CD8-positive, alpha-beta memory T cell (primary cell): Measurements from ENCODE around the gene EYA2. TPM values are rescaled to one million over a fixed set of nuclear protein-coding genes. Genes with fewer than 3 reads are reported as not detected.
"Not testable (repeated sequence)": the region's sequence is repeated elsewhere in the genome, so short reads cannot be mapped to it uniquely, and the experiment has no call there.

Experiments
- CTCF ChIA-PET: fragments of 350-600 bp; sonication (Branson Sonifier 250); formaldehyde crosslinking; loops from one replicate; lab custom pipeline; 2021; ENCODE audit warnings: antibody characterized with exemption; lab: Charles Lee
- POLR2A ChIA-PET: fragments of 350-600 bp; sonication (Branson Sonifier 250); formaldehyde crosslinking; loops from one replicate; lab custom pipeline; 2021; ENCODE audit warnings: antibody characterized with exemption; lab: Charles Lee
- DNase-seq, 5 donors: peaks; one replicate each; pipeline versions ENCODE4 v3.0.0 to v3.0.0-alpha.2; 2020 to 2022; ENCODE audit warnings: mixed read lengths in 1 of 5
- H3K27ac ChIP-seq: one replicate; pipeline ENCODE4 v1.7.0; 2013; ENCODE audit warnings: low read depth, mild to moderate bottlenecking, low read length, moderate library complexity
- H3K27me3 ChIP-seq: 2 replicates; pipeline ENCODE4 v1.7.0; 2013; ENCODE audit warnings: low read length, mild to moderate bottlenecking; ENCODE audit not compliant: insufficient read depth, poor library complexity, severe bottlenecking
- H3K36me3 ChIP-seq: 2 replicates; pipeline ENCODE4 v1.7.0; 2013; ENCODE audit warnings: mild to moderate bottlenecking, low read length, moderate library complexity; ENCODE audit not compliant: insufficient read depth
- H3K4me1 ChIP-seq: 2 replicates; pipeline ENCODE4 v1.7.0; 2013; ENCODE audit warnings: mild to moderate bottlenecking, low read length, moderate library complexity; ENCODE audit not compliant: insufficient read depth
- H3K4me3 ChIP-seq: 2 replicates; pipeline ENCODE4 v1.7.0; 2013; ENCODE audit warnings: mild to moderate bottlenecking, low read length
- H3K9me3 ChIP-seq: 2 replicates; pipeline ENCODE4 v1.7.0; 2013; ENCODE audit warnings: mild to moderate bottlenecking, low read length
- H3K27ac Mint-ChIP-seq, 8 donors: one replicate each; pipeline ENCODE4 v1.8.0; 2020 to 2021; ENCODE audit warnings: mixed read lengths in 8 of 8, mild to moderate bottlenecking in 6 of 8, inconsistent platforms in 3 of 8, moderate library complexity in 3 of 8
- H3K27me3 Mint-ChIP-seq, 2 donors: one replicate each; pipeline ENCODE4 v1.8.0; 2020 to 2021; ENCODE audit warnings: mixed read lengths in 2 of 2, mild to moderate bottlenecking in 1 of 2, moderate library complexity in 1 of 2
- H3K36me3 Mint-ChIP-seq, 3 donors: one replicate each; pipeline ENCODE4 v1.8.0; 2020 to 2021; ENCODE audit warnings: mixed read lengths in 3 of 3, inconsistent platforms in 1 of 3, mild to moderate bottlenecking in 1 of 3
- H3K4me1 Mint-ChIP-seq, 3 donors: one replicate each; pipeline ENCODE4 v1.8.0; 2020 to 2021; ENCODE audit warnings: mixed read lengths in 3 of 3, inconsistent platforms in 1 of 3, mild to moderate bottlenecking in 1 of 3
- H3K4me3 Mint-ChIP-seq, 7 donors: one replicate each; pipeline ENCODE4 v1.8.0; 2020 to 2021; ENCODE audit warnings: mixed read lengths in 7 of 7, mild to moderate bottlenecking in 6 of 7, moderate library complexity in 4 of 7, inconsistent platforms in 2 of 7
- H3K9me3 Mint-ChIP-seq, 5 donors: one replicate each; pipeline ENCODE4 v1.8.0; 2020 to 2022; ENCODE audit warnings: mixed read lengths in 5 of 5, mild to moderate bottlenecking in 3 of 5, moderate library complexity in 2 of 5, inconsistent platforms in 1 of 5
- polyA plus RNA-seq: library from polyadenylated mRNA; unstranded; fragments of 300-500 nt; fragmentation: Illumina TruSeq; gene quantifications from one replicate; pipeline ENCODE4 v1.2.3, GENCODE V29; 2021
- total RNA-seq, 2 experiments: library from RNA; stranded (reverse); gene quantifications; one replicate each; pipeline ENCODE4 v1.2.3, GENCODE V29; 2021

EYA2 gene
- total and polyA plus RNA-seq, 3 experiments from 2014 or later, result not detected

GRCh38 chr20:46959081-46959692 lies 64.5 kb downstream of the EYA2 start:
- H3K27me3 ChIP-seq, result no peaks in the 10 kb centered on the region
- no peaks in the 10 kb centered on the region for H3K36me3 ChIP-seq
- H3K36me3 Mint-ChIP-seq, result no peaks in the 10 kb centered on the region
- H3K4me3 ChIP-seq, result no peak overlapping the region
- H3K9me3 Mint-ChIP-seq, result peaks cover 0 to 8% (median 3%) of the 10 kb centered on the region in 5 donors
- ChIA-PET CTCF (no interaction called here), POLR2A (no interaction called here)
- H3K27ac Mint-ChIP-seq, result no peak overlapping the region
- H3K27ac ChIP-seq, result no peak overlapping the region
- no peak for DNase-seq
- H3K9me3 ChIP-seq, result no peaks in the 10 kb centered on the region
- H3K4me3 Mint-ChIP-seq, result no peak overlapping the region
- peaks cover 10 to 23% of the 10 kb centered on the region in 2 donors for H3K27me3 Mint-ChIP-seq
- H3K4me1 ChIP-seq, result no peaks in the 10 kb centered on the region
- H3K4me1 Mint-ChIP-seq, result no peaks in the 10 kb centered on the region

- H3K4me1 ChIP-seq, result no peaks in the 10 kb centered on the region
- Mint-ChIP-seq H3K36me3 (no peaks in the 10 kb centered on the region), H3K4me3 (no peak overlapping the region), H3K27ac (no peak overlapping the region), H3K27me3 (peaks cover 15 to 23% of the 10 kb centered on the region in 2 donors), H3K9me3 (peaks cover 0 to 8% (median 3%) of the 10 kb centered on the region in 5 donors), H3K4me1 (no peaks in the 10 kb centered on the region)
- POLR2A ChIA-PET, result no interaction called here
- H3K4me3 ChIP-seq, result no peak overlapping the region
- no peak overlapping the region for H3K27ac ChIP-seq
- no peak for DNase-seq
- no peaks in the 10 kb centered on the region for H3K27me3 ChIP-seq
- CTCF ChIA-PET, result no interaction called here
- H3K36me3 ChIP-seq, result no peaks in the 10 kb centered on the region
- H3K9me3 ChIP-seq, result no peaks in the 10 kb centered on the region
Observed at GRCh38 chr20:46959821-46960220, 65.2 kb downstream of the EYA2 start.

- Mint-ChIP-seq H3K4me3 (no peak overlapping the region), H3K27ac (no peak overlapping the region), H3K27me3 (peaks cover 15 to 23% of the 10 kb centered on the region in 2 donors), H3K4me1 (no peaks in the 10 kb centered on the region), H3K9me3 (peaks cover 0 to 8% (median 3%) of the 10 kb centered on the region in 5 donors), H3K36me3 (no peaks in the 10 kb centered on the region)
- H3K4me3 ChIP-seq, result no peak overlapping the region
- no peaks in the 10 kb centered on the region for H3K27me3 ChIP-seq
- H3K36me3 ChIP-seq, result no peaks in the 10 kb centered on the region
- no peaks in the 10 kb centered on the region for H3K4me1 ChIP-seq
- no peaks in the 10 kb centered on the region for H3K9me3 ChIP-seq
- CTCF ChIA-PET, result no interaction called here
- no peak for DNase-seq
- POLR2A ChIA-PET, result no interaction called here
- H3K27ac ChIP-seq, result no peak overlapping the region
Observed at GRCh38 chr20:46960536-46960935, 65.9 kb downstream of the EYA2 start.

- H3K9me3 Mint-ChIP-seq, H3K27me3 ChIP-seq, H3K27ac ChIP-seq, H3K4me3 ChIP-seq, H3K27ac Mint-ChIP-seq, H3K9me3 ChIP-seq, H3K4me1 ChIP-seq, H3K36me3 Mint-ChIP-seq, H3K4me3 Mint-ChIP-seq, DNase-seq, H3K4me1 Mint-ChIP-seq, POLR2A ChIA-PET, CTCF ChIA-PET, H3K36me3 ChIP-seq: not testable (repeated sequence)
- peaks cover 15 to 23% of the 10 kb centered on the region in 2 donors for H3K27me3 Mint-ChIP-seq
Observed at GRCh38 chr20:46961968-46962367, 67.3 kb downstream of the EYA2 start.

- Mint-ChIP-seq H3K9me3 (no peaks in the 10 kb centered on the region), H3K27ac (no peak overlapping the region), H3K27me3 (peaks cover 15 to 27% of the 10 kb centered on the region in 2 donors), H3K4me1 (no peaks in the 10 kb centered on the region), H3K4me3 (no peak overlapping the region), H3K36me3 (no peaks in the 10 kb centered on the region)
- ChIA-PET CTCF (no interaction called here), POLR2A (no interaction called here)
- Histone ChIP-seq H3K4me3 (no peak overlapping the region), H3K9me3 (no peaks in the 10 kb centered on the region), H3K27me3 (no peaks in the 10 kb centered on the region), H3K27ac (no peak overlapping the region), H3K4me1 (no peaks in the 10 kb centered on the region), H3K36me3 (no peaks in the 10 kb centered on the region)
- no peak for DNase-seq
Observed at GRCh38 chr20:46962452-46963195, 68.0 kb downstream of the EYA2 start.

- no peak overlapping the region for H3K4me3 Mint-ChIP-seq
- Histone ChIP-seq H3K9me3 (no peaks in the 10 kb centered on the region), H3K36me3 (no peaks in the 10 kb centered on the region), H3K27me3 (no peaks in the 10 kb centered on the region), H3K27ac (no peak overlapping the region), H3K4me3 (no peak overlapping the region), H3K4me1 (no peaks in the 10 kb centered on the region)
- no peak for DNase-seq
- peaks cover 11 to 27% of the 10 kb centered on the region in 2 donors for H3K27me3 Mint-ChIP-seq
- no peak overlapping the region for H3K27ac Mint-ChIP-seq
- ChIA-PET POLR2A (no interaction called here), CTCF (no interaction called here)
- no peaks in the 10 kb centered on the region for H3K36me3 Mint-ChIP-seq
- no peaks in the 10 kb centered on the region for H3K4me1 Mint-ChIP-seq
- no peaks in the 10 kb centered on the region for H3K9me3 Mint-ChIP-seq
Observed at GRCh38 chr20:46963196-46963529, 68.5 kb downstream of the EYA2 start.

GRCh38 chr20:46963758-46964617 lies 69.3 kb downstream of the EYA2 start:
- Mint-ChIP-seq H3K27ac (no peak overlapping the region), H3K9me3 (no peaks in the 10 kb centered on the region), H3K4me3 (no peak overlapping the region), H3K4me1 (no peaks in the 10 kb centered on the region), H3K36me3 (no peaks in the 10 kb centered on the region), H3K27me3 (peaks cover 13 to 31% of the 10 kb centered on the region in 2 donors)
- no peaks in the 10 kb centered on the region for H3K9me3 ChIP-seq
- H3K4me1 ChIP-seq, result no peaks in the 10 kb centered on the region
- no peaks in the 10 kb centered on the region for H3K36me3 ChIP-seq
- no peak for DNase-seq
- ChIA-PET POLR2A (no interaction called here), CTCF (no interaction called here)
- no peak overlapping the region for H3K4me3 ChIP-seq
- no peaks in the 10 kb centered on the region for H3K27me3 ChIP-seq
- H3K27ac ChIP-seq, result no peak overlapping the region
